Adipose tissue (tissue), 3 donors: ENCODE measurements around the gene TDG. TPM values are rescaled to one million over a fixed set of nuclear protein-coding genes. Genes with fewer than 3 reads are reported as not detected.
A peak's percentile ranks its signal among the peaks of the same experiment; 100 is the strongest.

Experiments used
- H3K27ac ChIP-seq: one replicate; pipeline ENCODE4 v1.5.1; 2013; ENCODE audit warnings: low read depth, low read length
- WGBS, 3 donors: extraction: QIAGEN DNeasy Blood & Tissue Kit; methylation state at CpG; one replicate each; pipeline ENCODE4 v1.1.7; 2013; 5-methylcytosine and 5-hydroxymethylcytosine counted together
- polyA plus RNA-seq, 3 donors: library from polyadenylated mRNA; stranded (reverse); fragments of 200-250 nt; gene quantifications; one replicate each; pipeline ENCODE4 v1.2.3, GENCODE V29; 2013
- donor health status: healthy with polysubstance abuse.
- donor health status: Bipolar disorder and iron deficiency.
- donor health status: healthy.

TDG gene
- polyA plus RNA-seq = 10 to 100 TPM in 2 of 3 donors, 1 to 10 TPM in 1; 5.2 to 11.4 (median 10.3) TPM

GRCh38 chr12:103965590-103966504, at the start of gene TDG:
TDG (plus strand) TSS chr12:103965872; CDS start chr12:103966038, 166 bp downstream.
- peak within 1 kb of the TSS; percentile 30 for H3K27ac ChIP-seq
- 1 to 6% (median 6%) methylated on average over 54 to 64 of the region's 64 CpGs for WGBS, 3 donors

DNA sequence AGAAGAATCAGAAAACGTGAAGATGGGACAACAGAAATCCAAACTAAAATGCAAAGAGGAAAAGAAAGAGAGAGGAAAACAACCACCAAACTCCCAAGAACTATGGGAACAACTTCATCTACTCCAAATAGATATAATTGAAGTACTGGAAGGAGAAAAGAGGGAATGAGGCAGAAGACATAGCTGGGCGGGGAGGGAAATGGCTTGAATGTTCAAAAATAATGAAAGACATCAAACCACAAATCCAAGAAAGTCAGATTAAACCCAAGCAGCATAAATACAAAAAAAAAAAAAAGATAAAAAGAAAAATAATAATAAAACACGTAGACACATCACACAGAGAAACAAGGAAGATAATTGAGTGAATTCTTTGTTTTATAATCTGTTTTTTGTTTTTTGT, 47.8 kb upstream of the TDG start:
- no peak overlapping the region for H3K27ac ChIP-seq
- WGBS, 3 donors = 65 to 85% (median 80%) methylated on average over 3 of the region's 3 CpGs

GRCh38 chr12:103924761-103925641, 40.7 kb upstream of the TDG start:
- WGBS, 3 donors = 78 to 89% (median 82%) methylated on average over 9 of the region's 9 CpGs
- H3K27ac ChIP-seq = no peak overlapping the region

DNA sequence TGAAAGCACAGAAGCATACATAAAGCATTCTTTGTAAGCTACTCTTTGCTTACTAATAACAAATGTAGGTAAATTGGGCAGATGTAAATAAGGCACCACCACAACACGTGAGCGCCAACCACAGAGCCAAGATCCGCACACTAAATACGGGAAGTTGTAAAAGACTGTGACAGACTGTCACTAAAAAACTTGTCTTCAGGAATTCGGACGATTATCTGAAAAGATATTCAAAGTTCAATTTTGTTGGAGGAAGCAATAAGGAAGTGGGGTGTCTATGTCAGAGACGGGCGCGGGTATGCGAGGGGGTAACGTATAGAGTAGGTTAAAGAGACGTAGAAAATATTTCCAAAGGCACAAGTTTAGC, 37.0 kb upstream of the TDG start:
- 8 to 21% (median 13%) methylated on average over 12 of the region's 12 CpGs for WGBS, 3 donors
- H3K27ac ChIP-seq = no peak overlapping the region

DNA sequence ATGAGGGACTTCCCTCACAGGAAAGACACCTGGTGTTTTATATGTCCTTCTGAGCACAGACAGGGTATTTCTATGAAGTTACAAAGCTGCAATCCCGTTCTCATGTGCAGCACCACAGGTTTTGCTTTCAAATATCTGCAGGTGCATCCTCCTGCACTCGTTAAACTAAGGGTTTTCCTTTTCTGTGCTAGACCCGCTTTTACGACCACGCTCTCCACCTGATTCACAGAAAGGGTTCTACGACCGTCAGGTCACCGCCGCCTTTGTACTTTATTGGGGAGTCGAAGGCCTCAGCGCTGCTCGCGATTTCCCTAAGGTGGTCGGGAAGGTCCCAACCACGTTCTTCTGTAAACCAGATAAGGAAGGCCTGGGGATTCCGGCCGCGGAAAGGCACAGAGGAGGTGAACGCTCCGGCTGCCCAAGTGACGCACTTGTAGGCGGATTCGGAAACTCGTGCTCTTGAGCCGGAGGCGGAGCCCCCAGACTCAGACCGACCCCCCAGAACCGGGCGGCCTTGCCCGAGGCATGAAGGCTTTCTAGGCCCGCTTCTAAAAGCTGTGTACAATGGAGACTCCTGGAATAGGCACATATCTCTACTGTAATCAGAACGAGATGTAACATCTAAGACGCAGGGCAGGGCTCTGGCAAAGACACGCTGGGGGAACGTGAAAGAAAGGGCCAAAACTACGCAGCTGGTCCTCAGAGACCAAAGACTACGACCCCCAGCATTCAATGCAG, 36.5 kb upstream of the TDG start:
- peak overlapping the region; percentile 56 for H3K27ac ChIP-seq
- WGBS, 3 donors = 0 to 1% (median 1%) methylated on average over 37 of the region's 37 CpGs

DNA sequence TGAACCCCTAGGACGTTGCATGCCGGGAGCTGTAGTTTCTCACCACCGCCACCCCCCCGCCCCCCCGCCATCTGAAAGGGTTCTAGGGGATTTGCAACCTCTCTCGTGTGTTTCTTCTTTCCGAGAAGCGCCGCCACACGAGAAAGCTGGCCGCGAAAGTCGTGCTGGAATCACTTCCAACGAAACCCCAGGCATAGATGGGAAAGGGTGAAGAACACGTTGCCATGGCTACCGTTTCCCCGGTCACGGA, 36.0 kb upstream of the TDG start:
- H3K27ac ChIP-seq = peak overlapping the region; percentile 56
- 0% methylated on average over 18 of the region's 18 CpGs for WGBS, 3 donors

- WGBS, 3 donors = 0 to 1% (median 1%) methylated on average over 56 of the region's 56 CpGs
- H3K27ac ChIP-seq = peak within 1 kb of the TSS; percentile 56
Observed at GRCh38 chr12:103930034-103930786, 35.5 kb upstream of the TDG start, which contains the start of gene HSP90B1. HSP90B1 (plus strand) TSS chr12:103930410; CDS start chr12:103930516, 106 bp downstream.

GRCh38 chr12:103930787-103931735, 34.6 kb upstream of the TDG start:
- WGBS, 3 donors = 1% methylated on average over 37 of the region's 37 CpGs

GRCh38 chr12:103933237-103933636, 32.4 kb upstream of the TDG start:
- no peak overlapping the region for H3K27ac ChIP-seq
- WGBS, 3 donors = 62 to 85% (median 77%) methylated on average over 2 of the region's 2 CpGs

More at GRCh38 chr12:103930787-103931735, 34.6 kb upstream of the TDG start:
- H3K27ac ChIP-seq = no peak overlapping the region

GRCh38 chr12:103936679-103937078, 29.0 kb upstream of the TDG start:
- 90 to 94% (median 93%) methylated on average over 3 of the region's 3 CpGs for WGBS, 3 donors
- H3K27ac ChIP-seq = no peak overlapping the region

GRCh38 chr12:103944964-103945363, 20.7 kb upstream of the TDG start:
- 71 to 77% (median 73%) methylated on average over 3 of the region's 3 CpGs for WGBS, 3 donors
- no peak overlapping the region for H3K27ac ChIP-seq

DNA sequence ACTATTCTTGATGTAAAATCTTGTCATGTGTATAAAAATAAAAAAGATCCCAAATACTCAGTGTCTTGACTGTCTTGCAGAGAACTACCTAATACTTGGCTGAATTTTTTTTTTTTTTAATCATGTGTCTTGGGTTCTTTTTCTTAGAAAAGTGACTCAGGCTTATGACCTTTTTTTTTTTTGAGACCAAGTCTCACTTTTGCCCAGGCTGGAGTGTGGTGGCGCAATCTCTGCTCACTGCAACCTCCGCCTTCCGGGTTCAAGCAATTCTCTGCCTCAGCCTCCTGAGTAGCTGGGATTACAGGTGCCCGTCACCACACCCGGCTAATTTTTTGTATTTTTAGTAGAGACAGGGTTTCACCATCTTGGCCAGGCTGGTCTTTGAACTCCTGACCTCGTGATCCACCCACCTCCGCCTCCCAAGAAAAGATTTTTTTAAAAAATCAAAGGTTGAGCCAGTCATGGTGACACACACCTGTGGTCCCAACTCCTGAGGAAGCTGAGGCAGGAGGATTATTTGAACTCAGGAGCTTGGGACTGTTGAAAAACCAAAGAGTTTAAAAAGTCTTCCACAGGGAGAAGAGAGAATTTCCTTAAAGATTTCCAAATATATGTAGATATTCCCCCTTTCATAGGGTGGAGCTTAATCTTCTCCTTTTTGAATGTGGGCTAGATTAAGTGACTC, 17.7 kb upstream of the TDG start:
- no peak overlapping the region for H3K27ac ChIP-seq
- WGBS, 3 donors = 82 to 93% (median 90%) methylated on average over 7 of the region's 7 CpGs

- WGBS, 3 donors = 78 to 81% (median 79%) methylated on average over 13 of the region's 13 CpGs
- H3K27ac ChIP-seq = no peak overlapping the region
Observed at GRCh38 chr12:103948746-103949406, 16.8 kb upstream of the TDG start.

DNA sequence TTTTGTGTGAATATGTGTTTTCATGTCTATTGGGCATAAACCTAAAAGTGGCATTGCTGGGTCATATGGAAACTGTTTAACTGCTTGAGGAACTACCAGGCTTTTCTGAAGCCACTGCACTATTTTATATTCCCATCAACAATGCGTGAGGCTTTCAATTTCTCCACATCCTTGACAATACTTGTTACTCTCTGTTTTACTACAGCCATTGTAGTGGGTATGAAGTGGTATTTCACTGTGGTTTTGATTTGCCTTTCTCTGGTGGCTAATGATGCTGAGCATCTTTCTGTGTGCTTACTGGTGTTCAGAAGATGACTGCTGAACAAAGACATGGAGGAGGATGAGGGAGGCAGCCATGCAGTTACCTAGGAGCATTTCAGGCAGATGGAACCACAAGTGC, 13.2 kb upstream of the TDG start:
- 41 to 55% (median 50%) methylated on average over 1 of the region's 1 CpG for WGBS, 3 donors
- no peak overlapping the region for H3K27ac ChIP-seq

- WGBS, 3 donors = 15 to 29% (median 28%) methylated on average over 7 of the region's 7 CpGs
- H3K27ac ChIP-seq = no peak overlapping the region
Observed at GRCh38 chr12:103955811-103956508, 9.7 kb upstream of the TDG start.
